Hematopoietic multipotent progenitor cell treated with erythropoietin and hydrocortisone succinate and interleukin-3 and kit ligand, for 17 days (in vitro differentiated cells): Measurements from ENCODE around the gene CHST11.
A peak's percentile ranks its signal among the peaks of the same experiment; 100 is the strongest.
"Not testable (repeated sequence)": the region's sequence is repeated elsewhere in the genome, so short reads cannot be mapped to it uniquely, and the experiment has no call there.

Experiments used
- DNase-seq: peaks from one replicate; pipeline ENCODE4 v3.0.0-alpha.2; 2015; ENCODE audit warnings: low spot score

The CHST11 gene

DNA sequence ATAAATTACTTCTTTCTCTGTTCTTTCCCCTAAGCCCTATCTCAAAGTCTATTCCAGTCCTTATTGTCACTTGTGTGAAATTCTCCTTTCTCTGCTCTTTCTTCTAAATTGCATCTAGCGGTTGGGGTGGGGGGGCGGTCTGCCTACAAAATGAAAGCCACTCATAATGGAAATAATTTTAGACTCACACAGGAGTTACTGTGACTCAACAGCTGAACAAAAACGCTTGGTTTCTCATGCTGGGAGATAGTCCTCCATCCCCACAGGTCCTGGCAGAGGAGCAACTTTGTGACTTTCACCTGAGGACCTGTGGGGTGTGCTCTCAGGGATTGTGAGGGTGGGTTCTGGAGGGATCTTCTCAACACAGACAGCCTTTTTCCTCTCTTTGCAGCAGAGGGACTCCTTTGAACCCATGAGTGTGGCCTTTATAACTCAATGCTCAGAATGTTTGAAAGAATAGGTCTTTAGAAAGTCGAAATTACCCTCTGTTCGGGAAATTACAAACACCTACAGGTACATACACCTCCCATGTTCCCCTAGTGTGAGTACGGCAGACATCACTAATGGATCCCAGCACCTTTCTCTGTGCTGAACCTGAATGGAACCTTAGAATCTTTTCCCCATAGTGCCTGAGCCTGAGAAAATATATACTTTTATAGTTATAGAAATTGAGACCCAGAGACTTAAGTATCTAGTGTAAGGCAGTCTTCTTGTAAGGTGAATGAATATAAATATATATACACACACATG, 109.7 kb downstream of the CHST11 start:
- DNase-seq: no peak

DNA sequence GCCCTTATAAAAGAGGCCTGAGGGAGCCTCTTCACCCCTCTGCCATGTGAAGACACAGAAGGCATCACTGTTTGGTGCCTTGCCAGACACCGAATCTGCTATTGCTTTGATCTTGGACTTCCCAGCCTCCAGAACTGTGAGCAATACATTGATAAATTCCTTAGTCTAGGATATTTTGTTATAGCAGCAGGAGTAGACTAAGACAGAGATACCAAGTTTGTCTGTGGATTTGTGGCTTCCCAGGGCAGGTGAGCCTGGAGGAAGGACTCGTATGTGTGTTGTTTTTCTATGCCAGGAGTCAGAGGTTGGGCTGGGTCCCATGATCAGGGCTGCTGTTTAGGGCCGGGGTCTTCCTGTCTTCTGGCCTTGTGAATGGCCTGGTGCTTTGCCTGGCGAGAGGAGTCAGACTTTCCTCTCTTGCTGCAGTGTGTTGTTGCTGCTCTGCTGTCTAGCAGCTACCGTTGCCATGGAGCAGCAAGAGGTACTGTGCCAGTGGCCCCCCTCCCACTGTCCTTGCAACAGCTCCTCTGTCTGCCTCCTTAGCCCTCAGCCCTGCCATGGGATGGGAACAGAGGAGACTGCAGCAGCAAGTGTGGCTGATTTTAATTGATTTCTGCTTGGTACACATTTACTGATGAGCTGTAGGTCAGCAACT, 111.2 kb downstream of the CHST11 start:
- no peak for DNase-seq

DNA sequence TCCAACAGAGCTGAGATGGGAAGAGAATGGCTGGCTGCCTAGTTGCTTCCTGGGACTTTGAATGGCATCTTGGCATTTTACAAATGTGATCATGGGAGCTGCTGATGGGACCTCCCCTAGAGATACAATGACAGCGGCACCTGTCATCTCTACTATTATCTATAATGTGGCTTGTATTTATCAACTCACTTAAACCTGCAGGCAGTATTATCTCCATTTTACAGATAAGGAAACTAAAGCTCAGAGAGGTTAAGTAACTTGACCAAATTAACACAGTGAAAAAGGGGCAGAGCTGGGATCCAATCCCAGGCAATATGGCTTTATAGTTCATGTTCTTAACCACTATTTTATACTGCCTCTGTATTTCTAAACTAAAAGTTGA, 111.7 kb downstream of the CHST11 start:
- no peak for DNase-seq

DNA sequence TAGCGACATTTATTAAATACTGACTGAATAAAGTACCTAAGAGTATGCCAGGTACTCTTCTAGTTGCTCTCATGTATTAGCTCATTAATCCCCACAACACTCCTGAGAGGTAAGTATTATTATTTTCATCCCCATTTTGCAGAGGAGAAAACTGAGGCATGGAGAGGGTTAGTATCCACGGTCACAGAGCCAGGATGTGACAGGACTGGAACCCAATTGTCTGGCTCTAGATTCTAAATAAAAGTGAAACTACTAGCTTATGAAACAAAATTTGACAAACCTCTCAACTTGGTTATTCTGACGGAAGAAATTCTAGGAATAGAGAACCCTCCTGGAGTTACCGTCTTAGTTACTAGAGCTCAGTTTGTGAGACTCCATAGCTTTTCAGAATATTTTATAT, 112.2 kb downstream of the CHST11 start:
- no peak for DNase-seq

DNA sequence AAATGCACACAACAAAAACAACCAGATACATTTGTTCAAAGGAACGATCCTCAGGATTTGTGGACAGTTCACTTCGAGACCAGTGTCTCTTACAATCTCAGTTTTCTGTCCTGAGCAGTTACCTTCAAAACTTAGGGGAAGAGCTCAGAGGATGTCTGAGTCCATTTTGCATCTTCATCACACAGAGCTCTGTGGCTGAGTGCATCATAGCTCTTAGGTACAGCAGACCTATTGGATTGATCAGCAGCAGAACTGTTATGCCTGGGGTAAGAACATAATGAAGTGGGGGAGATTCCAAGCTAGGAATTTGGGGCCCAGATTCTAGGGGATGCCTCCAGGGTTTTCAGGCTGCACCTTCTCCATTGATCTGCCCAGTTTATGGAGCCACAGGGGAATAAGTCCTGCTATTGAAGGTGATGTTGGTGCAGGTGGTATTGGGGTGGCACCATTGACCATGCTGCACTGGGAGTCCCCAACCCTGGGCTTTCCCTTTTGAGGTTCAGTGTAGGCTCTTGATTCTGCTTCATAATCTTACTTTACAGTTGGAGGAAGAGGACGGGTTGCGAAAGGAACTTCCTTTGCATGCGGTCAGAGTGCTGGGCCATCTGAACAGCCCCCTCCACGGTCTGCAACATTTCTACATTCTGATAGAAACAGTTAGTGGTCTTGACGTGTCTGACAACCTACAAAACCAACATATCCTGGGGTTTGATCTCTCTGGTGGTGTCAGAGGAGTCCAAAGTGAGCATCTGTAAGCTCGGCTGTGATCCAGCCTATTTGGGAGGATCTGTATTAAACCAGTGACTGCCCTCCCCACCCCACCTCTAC, 112.8 kb downstream of the CHST11 start:
- no peak for DNase-seq

DNA sequence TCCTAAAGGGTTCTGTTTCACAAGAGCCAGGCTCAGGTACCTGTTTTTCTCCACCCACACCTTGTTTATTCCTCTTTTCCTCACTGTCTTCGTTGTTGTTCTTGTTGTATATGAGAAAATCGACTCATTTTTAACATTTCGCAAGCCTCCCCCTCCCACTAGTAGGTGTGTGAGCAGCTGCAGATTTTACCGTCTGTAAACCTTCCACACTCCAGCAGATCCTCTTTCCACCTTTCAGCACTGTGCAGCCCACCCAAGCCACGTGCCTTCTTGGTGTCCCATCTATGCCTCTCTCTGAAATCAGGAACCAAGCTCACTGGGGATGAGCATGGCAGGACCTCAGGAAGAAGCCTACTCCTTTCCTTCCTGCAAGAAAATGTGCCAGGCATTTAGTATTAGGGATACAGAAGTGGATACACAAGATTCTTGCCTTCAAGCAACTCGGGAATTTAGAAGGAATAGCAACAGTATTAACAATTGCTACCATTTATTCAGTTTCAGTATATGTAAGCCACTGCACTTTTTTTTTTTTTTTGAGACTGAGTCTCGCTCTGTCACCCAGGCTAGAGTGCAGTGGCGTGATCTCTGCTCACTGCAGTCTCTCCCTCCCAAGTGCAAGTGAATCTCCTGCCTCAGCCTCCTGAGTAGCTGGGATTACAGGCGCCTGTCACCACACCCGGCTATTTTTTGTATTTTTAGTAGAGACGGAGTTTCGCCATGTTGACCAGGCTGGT, 113.6 kb downstream of the CHST11 start:
- no peak for DNase-seq

DNA sequence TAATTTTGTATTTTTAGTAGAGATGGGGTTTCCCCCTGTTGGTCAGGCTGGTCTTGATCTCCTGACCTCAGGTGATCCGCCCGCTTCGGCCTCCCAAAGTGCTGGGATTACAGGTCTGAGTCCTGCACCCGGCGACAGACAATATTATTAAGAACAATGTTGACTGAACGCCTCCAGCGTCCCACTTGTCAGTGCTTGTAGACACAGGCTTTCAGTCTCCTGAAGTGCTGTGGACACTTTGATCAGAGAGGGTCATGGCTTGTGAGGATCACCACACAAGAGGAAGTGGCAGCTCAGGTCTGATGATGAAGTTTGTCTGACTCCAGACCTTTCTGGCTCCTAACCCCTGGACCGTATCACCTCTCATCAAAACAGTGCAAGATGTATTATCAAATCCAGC, 114.6 kb downstream of the CHST11 start:
- DNase-seq: no peak

DNA sequence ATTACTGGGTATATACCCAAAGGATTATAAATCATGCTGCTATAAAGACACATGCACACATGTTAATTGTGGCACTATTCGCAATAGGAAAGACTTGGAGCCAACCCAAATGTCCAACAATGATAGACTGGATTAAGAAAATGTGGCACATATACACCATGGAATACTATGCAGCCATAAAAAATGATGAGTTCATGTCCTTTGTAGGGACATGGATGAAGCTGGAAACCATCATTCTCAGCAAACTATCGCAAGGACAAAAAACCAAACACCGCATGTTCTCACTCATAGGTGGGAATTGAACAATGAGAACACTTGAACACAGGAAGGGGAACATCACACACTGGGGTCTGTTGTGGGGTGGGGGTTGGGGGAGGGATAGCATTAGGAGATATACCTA, 117.6 kb downstream of the CHST11 start:
- DNase-seq: not testable (repeated sequence)

DNA sequence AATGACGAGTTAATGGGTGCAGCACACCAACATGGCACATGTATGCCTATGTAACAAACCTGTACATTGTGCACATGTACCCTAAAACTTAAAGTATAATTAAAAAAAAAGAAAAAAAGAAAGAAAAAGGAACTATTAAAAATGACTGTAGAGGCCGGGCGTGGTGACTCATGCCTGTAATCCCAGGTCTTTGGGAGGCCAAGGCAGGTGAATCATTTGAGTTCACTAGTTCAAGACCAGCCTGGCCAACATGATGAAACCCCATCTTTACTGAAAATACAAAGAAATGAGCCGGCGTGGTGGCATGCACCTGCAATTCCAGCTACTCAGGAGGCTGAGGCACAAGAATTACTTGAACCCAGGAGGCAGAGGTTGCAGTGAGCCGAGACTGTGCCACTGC, 118.0 kb downstream of the CHST11 start:
- not testable (repeated sequence) for DNase-seq

DNA sequence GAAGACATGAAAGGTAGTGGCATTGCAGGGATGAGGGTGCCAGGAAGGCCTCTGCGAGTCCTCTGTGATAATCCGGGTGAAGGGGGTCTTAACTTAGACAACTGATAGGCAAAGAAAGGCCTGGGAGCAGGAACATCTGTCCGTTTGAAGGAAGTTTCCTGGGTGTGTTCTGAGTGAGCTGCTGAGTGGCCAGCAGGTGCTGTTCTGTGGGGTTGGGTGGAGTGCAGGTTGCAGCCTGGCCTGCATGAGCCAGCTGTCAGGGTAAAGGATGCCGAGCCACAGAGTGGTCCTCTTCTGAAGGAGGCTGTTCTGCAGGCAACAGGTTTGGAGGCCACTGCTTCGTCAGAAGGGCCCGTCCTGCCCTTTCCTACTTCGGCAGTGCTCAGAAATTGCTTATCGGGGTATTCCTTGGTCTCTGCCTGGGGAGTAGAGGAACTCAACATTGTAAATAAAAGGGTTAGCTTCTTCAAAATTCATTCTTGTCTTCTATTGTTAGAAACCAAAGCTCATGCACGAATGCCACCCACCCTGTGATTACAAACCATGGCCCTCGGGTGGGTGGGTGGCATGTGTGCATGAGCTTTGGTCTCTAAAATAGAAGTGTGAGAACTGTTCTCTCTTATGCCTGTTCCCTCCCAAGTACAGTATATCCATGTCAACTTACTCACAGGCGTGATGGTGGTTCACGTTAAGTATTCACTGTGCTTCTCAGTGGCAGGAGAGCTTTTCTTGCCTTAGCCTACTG, 118.9 kb downstream of the CHST11 start:
- DNase-seq: peak; percentile 34

DNA sequence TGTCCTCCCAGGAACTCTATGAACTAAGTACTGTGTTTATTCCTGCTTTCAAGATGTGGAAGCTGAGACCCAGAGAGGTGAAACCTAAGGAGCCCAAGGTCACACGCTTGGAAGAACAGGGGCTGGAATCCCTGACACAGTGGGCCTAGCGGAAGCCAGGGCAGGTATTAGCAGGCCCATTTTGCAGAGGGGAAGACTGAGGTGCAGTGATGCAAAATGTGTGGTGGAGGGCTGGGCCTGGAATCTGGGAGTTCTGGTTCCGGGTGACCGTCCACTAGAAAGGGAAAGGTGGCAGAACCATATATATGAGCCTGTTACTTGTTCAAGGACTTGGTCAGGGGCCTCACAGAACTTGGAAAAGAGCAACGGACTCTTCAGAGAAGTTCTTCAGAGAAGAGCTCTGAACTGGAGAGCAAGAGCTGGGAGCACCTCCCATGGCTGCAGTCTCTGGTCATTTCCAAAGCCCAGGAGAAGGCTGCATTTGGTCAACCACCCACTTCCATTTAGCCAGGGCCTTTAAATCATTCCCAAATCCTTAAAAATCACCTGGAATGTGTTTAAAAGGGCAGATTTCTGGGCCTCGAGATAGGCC, 119.5 kb downstream of the CHST11 start:
- no peak for DNase-seq

DNA sequence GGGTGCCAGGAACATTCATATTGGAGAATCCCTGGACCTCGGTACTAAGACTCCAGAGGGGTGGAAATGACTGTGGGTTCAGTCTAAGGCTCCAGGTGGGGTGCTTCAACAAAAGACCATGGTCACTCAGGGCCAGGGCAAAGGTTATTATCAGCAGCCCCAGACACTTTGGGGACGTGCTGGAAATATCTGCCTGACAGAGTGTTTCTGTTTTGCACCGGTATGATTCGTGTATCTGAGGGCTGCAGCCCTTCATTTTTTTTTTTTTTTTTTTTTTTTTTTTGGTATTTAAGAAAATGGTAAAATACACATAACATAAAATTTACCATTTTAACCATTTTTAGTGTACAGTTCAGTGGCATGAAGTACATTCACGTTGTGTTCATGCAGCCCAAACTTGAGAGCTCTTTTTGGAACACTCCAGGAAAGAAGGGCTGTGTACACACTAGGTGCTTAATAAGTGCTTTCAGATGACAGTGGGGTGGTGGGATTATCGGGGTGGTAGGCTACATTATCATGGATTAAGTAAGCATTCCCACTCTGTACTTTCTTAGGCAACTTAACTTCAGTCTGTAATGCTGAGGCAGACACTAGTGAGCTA, 120.3 kb downstream of the CHST11 start:
- peak; percentile 71 for DNase-seq

DNA sequence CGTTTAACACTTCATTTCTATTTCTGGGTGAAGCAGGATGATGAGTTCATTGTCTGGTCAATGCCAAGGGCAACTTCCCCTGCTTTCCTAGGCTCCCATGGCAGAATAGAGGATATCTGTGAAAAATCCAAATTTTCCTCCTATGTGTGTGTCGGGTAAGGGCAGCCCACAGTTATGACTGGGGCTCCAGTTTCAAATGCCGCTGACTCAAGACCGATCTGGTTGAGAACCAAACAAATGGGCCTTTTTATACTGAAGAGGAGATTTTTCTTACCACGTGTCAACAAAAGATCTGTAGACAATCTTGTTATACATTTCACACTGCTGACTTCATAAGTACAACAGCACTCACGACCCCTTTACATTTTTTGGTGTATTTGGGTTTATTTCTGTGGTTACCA, 120.8 kb downstream of the CHST11 start:
- DNase-seq: no peak

DNA sequence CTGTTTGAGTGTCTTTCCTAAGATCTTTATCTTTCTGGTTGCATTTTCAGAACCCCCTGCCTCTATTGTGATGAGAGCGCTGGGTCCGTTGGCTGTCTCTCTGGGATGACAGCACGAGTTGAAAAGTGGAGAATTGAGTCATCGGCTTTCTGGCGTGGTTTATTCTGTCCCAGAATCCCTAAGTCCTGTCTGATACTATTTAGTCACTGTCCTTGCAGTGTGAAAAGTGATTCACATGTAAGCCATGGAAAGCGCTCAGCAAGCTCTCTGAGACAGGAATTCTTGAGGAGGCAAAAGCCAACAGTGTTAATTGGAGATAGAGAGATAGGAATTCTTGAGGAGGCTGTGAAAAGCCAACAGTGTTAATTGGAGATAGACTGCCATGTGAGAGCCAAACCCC, 121.7 kb downstream of the CHST11 start:
- no peak for DNase-seq

DNA sequence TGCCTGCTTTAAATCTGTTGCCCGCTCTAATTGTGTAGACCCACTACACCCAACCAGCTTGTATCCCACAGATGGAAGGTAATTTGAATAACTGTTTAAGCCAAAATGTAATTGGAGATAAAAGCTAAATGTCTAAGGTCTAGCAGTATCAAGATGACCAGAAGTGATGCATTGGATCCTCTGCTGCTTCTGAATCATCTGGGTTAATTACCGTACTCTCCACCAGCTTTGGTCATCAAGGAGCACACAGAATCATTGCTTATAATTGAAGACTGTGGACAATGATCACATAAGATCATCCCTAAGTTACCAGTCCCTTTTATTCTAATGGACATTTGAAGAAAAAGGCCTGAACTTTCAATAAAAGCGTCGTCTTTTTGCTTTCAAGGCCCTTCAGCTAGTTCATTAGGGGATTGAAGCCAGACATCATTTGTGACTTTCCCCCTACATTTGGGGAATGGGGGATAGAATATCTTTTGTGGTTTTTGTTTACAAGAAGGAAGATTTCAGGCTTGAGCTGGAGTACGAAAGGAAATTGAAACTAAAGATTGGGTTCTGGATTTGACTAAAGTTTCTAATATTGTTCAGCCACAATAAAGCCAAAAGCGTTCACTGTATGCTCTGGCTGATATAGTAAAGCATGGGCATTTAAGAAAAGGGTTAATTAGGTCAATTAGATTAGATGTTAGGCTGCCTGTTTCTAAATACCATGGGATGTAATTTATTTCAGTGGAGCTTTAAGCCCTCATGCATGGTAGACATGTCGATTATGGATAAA, 123.2 kb downstream of the CHST11 start:
- DNase-seq: no peak

DNA sequence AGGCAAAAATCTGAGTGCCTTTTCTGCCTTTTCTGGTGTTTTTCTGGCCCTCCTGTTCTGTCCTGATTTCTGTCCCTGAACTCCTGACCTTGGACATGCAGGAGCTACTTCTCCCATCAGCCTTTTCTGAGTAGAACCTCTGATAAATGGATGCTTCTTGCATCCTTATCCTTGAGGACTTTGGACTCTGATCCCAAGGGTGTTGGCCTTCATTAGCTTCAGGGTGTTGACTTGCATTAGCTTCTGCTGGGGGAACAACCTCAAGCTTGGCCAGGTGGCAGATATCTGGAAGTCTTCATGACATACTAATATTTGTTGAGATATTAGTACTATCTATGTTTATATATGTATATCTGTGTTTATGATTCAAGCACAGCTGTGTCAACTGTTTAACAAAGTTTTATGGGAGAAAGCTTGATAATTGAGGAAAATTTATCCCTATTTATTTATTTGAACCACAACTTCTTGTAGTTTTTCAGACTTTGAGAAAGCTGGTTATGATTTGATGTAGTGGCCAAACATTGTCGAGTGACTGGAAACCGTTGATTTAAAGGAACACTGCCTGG, 124.3 kb downstream of the CHST11 start:
- DNase-seq: no peak

DNA sequence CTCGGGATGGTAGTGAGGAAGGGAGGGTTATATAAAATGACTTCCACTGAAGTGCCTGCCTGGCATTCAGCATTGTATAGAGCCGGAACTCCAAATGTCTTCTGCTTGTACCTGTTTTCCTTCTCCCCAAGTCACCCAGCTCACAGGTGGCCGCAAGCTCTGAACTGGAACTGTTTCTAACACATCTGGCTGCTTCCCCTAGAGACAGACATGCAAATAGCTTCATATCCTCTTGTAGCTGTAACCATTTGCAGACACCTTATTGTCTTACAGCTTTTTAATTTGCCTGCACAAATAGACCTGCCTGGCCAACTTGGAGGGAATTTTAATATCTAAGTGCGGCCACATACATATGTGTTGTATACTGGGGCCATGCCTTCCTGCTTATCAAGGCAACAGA, 126.0 kb downstream of the CHST11 start:
- no peak for DNase-seq

DNA sequence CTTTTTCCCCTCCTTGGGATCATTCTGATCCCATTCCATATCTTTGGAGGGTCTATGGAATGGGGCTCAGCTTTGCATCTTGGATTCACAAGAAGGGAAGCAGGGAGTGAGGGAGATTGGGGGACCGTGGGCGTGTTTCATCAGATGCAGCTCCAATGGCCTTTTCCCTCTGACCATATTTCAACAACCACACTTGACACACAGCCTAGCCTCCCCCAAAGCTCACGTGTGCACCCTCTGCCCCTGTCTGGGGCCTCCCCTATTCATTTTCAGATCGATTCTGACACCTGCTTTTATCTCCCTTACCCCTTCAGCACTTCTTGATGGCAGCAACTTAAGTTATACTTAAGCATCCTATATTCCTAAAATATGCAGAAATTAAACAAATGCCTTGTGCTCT, 126.6 kb downstream of the CHST11 start:
- DNase-seq: no peak

DNA sequence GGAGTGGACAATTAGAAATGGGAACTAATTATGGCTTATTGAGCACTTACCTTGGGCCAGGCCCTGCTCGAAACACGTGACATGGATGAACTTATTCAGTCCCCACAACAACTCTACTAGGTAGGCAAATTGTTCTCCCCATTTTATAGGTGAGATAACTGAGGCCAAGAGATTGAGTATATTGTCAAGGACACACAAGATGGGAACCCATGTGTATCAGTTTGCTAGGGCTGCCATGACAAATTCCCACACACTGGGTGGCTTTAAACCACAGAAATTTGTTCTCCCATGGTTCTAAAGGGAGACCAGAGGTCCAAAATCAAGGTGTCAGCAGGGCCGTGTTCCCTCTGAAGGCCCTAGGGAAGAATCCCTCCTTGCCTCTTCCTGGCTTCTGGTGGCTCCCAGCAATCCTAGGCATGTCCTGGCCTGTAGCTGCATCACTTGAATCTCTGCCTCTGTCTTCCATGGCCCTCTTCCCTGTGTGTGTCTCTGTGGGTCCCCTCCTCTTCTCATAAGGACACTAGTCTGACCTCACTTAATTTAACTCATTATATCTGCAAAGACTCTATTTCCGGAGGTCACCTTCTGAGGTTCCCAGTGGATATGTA, 128.8 kb downstream of the CHST11 start:
- no peak for DNase-seq
